GM12892 (cell line): Measurements from ENCODE around the gene RGL4.

Experiments used
- POLR2A ChIP-seq: IDR thresholded peaks from 2 replicates; pipeline ENCODE4 v1.6.1; 2011; ENCODE audit warnings: low read depth, low read length, control low read depth
- POLR2AphosphoS5 ChIP-seq: IDR thresholded peaks from 2 replicates; pipeline ENCODE4 v1.6.1; 2011; ENCODE audit warnings: low read depth, low read length, control low read depth

DNA sequence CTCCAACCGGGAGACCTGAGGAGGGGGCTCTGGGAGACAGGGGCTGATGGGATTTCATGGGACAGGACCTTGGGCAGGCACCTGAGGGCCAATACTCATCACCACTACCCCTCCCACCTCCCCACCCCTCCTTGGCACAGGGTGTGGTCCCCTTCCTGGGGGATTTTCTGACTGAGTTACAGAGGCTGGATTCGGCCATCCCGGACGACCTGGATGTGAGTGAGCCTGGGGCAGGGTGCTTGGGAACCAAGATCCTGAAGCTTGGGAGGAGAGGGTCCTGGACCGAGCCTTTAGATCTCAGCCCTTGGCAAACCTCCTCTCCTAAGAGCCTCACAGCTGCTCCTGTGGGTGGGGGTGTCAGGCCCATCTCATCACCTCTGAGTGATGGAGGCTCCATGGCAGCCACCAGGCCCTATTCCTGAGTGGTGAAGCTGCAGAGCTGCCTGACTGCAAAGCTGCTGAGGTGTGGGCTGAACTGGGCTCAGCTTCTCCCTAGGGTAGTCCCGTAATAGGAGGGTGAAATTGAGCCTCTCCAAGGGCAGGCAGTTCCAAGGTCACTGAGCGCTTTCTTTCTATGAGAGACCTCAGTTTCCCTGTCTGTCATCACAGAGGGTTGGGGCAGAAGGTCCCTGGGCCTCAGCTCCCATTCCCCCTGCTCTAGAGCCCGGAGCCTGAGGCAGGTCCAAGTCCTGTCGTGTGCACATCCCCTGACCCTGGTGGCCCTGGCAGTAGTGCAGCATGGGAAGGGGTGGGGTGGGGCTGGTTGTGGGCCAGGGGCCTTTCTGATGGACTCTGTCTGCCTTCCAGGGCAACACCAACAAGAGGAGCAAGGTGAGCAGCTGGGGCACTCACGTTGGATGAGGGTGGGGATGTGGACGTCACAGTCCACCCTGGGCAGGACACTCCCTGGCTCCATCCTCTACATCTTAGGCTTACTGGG lies 6.5 kb downstream of the RGL4 start:
- TF ChIP-seq POLR2AphosphoS5, result no peak
- TF ChIP-seq POLR2A, result no peak
